GM08714 (cell line): ENCODE results near the gene TIGD6.

Experiments
- H3K4me3 ChIP-seq: fragments of 200-500 bp; sonication (Bioruptor generic); 2 replicates; pipeline ENCODE4 v1.5.1; 2014; ENCODE audit warnings: mild to moderate bottlenecking, low read length, inconsistent platforms
- ZNF274 ChIP-seq: IDR thresholded peaks from 2 replicates; pipeline ENCODE4 v1.6.1; 2012; ENCODE audit warnings: mild to moderate bottlenecking, low read depth, low read length

The TIGD6 gene

DNA sequence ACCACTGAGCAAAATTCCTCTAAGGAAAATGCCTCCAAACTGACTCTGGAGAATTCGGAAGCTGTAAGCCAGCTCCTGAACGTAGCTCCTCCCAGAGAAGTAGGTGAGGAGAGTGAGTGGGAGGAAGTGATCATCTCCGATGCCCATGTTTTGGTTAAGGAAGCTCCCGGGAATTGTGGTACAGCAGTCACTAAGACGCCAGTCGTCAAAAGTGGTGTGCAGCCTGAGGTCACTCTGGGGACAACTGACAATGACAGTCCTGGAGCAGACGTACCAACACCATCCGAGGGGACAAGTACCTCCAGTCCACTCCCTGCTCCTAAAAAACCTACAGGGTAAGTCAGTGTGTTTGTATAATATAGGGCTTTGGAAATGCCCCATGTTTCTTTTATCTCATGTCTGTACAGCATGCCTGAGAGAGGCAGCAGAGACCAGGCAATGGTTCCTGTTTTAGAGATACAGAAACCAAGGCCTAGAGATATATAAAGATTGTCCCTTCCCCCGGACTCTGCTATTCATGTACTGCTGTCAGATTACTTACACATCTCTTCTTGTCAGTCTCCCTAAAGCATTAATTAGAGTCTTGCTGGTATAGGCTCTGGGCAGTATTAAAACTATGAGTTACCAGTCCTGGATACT is 24.0 kb upstream of the TIGD6 start:
- H3K4me3 ChIP-seq, result no peak overlapping the region
- TF ChIP-seq ZNF274, result no peak

DNA sequence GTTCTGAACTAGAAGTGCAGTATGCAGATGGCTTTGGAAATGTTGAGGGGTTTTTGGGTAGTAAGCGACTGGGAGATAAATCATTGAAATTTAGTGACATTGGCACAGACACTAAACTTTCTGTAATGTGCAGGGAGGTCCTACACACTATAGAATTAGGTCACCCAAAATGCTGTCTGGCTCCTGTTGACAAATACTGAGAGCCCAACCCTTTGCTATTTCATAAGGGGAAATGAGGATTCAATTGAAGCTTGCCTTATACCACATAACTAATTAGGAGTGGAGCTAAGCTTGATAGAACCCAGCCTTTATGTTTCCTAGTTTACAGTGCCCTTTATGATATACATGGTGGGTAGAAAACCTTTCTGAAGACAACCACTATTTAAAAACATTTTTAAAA is 22.7 kb upstream of the TIGD6 start:
- no peak for TF ChIP-seq ZNF274
- H3K4me3 ChIP-seq, result no peak overlapping the region

DNA sequence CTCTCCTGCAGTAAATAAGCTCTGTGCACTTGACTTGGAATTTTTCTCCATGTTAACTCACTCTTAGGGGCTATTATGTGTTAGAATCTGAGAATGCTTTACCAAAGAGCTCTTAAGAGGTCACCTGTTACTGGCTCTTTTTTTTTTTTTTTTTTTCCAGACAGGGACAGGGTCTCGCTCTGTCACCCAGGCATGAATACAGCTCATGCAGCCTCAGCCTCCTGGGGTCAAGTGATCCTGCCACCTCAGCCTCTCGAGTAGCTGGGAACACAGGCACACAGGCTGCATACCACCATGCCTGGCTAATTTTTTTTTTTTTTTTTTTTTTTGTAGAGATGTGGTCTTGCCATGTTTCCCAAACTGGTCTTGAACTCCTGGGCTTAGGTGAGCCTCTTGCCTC is 22.2 kb upstream of the TIGD6 start:
- no peak overlapping the region for H3K4me3 ChIP-seq
- no peak for TF ChIP-seq ZNF274

DNA sequence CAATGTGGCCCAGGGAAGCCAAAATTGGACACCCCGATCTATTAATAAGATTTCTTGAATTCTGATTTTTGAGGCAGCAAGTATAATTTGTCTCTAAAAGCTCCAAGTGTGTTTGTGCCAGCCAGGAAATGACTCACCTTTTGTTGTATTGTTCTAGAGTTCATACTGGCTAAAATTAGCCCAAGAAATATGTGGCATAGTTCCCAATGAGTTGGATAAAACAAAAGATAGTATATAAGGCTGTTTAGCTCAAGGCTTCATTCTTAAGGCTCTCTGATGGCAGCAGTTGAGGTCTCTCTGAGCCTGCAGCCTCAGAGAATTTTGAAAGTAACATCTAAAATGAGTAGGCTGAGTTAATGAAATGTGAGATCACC is 21.7 kb upstream of the TIGD6 start:
- no peak overlapping the region for H3K4me3 ChIP-seq
- no peak for TF ChIP-seq ZNF274

DNA sequence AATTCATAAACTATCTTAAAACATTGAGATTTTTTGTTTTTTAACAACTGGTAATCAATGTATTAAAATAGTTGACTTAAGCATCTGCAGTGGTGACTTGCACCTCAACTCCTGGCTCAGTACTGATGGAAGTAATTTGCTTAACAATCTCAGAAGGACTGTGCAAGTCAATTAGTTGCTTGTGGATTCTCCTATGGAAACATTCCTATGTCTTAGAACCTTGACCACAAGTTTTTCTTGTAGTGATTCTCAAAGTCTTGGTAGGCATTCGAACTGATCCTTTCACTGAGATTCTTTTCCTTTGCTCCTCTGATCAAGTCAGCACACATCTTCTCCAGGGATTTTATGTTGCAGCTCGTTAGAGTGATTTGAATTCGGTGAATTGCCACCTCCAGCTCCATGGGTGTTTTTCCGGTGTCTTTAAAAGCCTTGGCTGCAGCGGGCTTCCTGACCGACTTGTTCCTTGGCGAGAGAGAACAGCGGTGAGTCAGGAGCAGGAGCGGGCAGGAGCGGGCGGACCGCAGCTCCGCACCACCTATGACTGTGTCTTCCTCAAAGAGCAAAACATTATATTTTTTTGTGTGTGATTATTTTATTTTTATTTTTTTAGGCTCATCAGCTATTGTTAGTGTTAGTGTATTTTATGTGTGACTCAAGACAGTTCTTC is 21.2 kb upstream of the TIGD6 start:
- no peak overlapping the region for H3K4me3 ChIP-seq
- TF ChIP-seq ZNF274, result no peak

DNA sequence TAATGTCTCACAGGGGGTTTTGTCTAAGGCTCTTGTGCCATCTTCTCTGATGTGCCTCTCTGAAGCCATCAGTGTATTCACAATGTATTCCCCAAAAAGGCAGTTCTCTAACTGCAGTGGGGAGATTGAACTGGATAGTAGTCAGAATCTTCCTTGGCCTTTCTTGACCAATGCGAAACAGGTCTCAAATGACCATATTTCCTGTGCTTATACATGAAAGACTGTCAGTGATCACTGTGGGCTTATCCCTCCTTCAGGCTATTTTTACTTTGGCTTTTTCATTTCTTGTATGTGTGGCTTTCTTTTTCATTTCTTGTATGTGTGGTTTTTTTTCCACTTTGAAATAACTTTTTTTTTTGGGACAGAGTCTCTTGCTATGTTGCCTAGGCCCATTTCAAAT is 19.8 kb upstream of the TIGD6 start:
- H3K4me3 ChIP-seq, result no peak overlapping the region
- no peak for TF ChIP-seq ZNF274

DNA sequence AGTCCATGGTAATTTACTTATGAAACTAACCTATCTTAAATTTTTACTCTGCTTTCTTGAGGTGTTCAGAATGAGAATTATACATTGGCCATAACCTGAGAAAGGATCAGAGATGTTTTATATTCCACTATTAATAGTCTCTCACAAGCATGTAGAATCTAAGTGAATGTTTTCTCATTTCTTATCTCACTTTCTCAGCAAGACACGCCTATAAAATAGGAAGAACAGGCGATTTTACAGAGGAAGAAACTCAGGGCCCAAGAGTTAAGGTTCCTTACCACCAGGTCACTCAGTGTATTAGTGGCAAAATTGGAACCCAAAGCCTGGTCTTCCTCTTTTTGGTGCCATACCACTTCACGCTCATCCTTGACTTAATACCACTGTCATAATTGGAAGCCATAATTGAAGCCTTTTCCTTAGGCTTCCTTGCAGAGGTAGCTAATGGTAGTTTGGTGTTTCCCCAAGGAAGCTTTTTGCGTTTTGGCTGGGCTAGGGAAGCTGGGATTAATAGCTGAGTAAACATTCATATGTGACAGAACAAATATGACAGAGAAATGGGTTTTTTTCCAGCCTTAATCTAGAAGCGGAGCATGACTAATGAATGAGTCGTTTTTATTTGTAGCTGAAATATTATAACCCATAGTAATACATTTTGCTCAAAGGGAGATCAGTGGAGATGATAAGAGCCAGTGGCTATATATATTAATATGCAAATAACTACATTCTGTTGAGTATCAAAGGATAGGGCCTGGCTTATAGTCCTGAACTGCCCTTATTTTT is 17.0 kb upstream of the TIGD6 start:
- TF ChIP-seq ZNF274, result no peak
- no peak overlapping the region for H3K4me3 ChIP-seq

DNA sequence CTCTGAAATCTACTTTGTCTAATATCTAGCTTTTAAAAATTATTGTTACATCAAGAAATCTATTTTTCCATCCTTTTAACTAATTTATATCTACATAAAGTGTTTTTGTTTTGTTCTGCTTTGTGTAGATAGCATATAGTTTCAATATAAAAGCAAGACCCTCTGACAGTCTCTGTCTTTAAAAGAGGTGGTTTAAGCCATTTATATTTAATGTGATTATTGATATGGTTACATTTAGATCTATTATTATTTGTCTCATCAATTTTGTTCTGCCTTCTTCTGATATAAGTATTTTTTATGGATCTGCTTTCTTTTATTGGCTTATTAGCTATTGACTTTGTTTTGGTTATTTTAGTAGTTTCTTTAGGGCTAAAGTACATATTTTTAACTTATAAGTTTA is 16.1 kb upstream of the TIGD6 start:
- no peak overlapping the region for H3K4me3 ChIP-seq
- no peak for TF ChIP-seq ZNF274

DNA sequence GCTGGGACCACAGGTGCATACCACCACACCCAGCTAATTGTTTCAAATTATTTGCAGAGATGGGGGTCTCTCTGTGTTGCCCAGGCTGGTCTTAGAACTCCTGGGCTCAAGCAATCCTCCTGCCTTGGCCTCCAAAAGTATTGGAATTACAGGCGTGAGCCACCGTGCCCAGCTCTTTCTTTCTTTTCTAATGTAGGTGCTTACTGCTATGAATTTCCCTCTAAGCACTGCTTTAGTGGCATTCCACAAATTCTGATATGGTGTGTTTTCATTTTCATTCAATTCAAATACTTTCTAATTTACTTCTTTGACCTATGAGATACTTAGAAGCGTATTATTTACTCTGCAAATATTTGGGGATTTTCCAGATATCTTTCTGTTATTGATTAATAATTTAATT is 15.0 kb upstream of the TIGD6 start:
- no peak overlapping the region for H3K4me3 ChIP-seq

DNA sequence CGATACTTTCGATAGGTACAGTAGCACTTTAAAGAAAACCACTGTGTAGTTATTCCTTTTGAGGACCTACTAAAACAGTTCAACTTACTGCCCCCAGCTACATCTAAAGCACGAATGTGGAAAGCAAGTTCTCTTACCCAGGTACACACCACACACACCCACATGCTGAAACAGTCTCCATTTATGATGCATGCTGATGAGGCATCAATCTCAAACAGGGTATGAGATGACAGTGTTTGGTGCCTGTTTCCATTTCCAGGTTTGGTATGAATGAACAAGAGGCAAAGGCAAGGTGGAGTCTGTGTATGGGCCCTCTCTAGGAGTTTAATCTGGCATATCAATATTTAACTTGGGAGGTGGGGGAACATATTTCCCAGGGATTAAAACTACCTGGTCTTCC is 14.0 kb upstream of the TIGD6 start:
- no peak for TF ChIP-seq ZNF274
- no peak overlapping the region for H3K4me3 ChIP-seq

More for the DNA sequence above, 15.0 kb upstream of the TIGD6 start:
- TF ChIP-seq ZNF274, result no peak

DNA sequence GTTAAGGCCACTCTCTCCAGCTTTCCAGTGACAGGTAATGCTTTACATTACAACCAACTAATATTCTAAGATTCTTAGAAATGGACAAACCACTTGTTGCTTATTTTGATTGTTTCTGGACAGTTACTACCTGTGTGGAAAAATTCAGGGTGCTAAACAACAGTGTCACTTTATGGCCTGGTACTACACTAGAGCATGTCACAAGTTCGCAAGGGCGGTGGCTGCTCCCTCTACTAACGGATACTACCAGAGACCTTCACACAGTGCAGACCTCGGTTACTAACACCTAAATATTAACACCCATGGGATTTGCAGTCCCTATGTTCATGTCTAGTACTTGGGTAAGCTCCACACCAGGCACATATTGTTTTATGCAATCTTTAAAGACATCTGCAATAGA is 13.5 kb upstream of the TIGD6 start:
- no peak overlapping the region for H3K4me3 ChIP-seq
- TF ChIP-seq ZNF274, result no peak

DNA sequence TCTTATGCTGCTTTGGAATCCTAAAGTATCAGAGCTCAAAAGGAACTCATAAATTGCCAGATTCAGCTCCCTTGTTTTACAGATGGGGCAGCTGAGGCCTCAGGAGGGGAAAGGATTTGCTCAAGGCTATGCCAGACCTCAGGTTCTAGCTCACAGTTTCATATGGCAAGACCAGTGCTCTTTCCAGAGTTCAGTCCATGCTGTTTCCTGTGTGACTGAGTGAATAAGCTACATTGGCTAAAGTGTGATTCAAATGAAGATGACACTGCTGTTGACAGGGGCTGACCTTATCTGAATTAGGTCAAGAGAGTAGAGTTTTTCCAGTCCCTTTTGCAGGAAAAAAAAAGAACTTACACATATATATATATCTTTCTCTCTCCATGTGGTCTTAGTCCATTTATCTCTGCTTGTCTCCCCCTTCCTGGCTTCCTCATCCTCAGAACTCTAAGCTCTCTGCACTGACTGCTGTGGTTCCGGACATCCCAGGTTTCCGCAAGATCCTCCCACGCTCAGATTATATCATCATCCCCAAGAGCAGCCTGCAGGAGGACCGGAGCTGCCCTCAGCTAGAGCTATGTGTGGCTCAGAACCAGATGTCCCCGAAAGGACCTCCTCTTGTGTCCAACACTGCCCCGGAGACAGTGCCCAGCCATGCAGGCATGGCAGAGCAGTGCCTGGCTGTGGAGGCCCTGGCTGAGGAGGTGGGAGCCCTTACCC is 9.4 kb upstream of the TIGD6 start:
- TF ChIP-seq ZNF274, result no peak
- no peak overlapping the region for H3K4me3 ChIP-seq

DNA sequence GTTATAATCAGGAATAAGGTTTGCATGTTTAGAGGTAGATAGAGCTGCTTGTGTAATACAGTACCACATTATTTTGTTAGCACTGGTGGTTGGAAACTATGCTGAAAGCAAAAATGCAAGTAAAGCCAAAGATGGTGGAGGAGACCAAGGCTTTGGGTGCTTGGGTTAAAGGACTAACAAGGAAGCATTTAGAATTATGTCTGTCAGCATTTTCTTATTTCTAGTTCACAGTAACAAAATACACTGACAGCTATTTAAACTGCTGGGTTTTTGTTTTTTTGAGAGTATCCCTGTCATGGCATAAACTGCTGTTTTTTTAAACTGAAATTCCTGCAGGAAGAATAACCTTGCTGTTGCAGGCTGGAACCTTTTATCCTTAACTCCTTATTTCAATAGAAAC is 6.6 kb upstream of the TIGD6 start:
- TF ChIP-seq ZNF274, result no peak
- no peak overlapping the region for H3K4me3 ChIP-seq

DNA sequence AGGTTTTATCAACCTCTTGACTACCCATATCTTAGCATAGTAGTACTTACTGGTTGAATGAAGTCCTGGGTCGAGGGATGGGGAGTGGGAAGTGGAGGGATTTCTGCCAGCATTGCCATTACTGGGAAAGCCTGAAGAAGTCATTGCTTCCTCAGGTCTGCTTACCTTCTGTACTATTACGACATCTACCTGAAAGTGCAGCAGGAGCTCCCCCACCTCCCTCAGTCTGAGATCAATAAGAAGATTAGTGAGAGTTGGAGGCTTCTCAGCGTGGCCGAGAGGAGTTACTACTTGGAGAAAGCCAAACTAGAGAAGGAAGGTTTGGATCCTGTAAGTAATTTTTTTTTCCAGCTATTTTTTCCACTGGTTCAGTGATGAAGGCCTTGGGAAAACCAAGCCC is 5.9 kb upstream of the TIGD6 start:
- no peak overlapping the region for H3K4me3 ChIP-seq
- TF ChIP-seq ZNF274, result no peak
